ENCODE results near the gene ZAR1L. TPM values are rescaled to one million over a fixed set of nuclear protein-coding genes. Genes with fewer than 3 reads are reported as not detected.

ZAR1L gene
- total RNA-seq, 1 experiment from 2014 or later = not detected

- BruUV-seq (replicated peaks) = no TSS peak
- intact Hi-C loops (cut with micrococcal nuclease) = no loop called here
Observed at GRCh38 chr13:32340914-32341313, 25.8 kb upstream of the ZAR1L start.

GRCh38 chr13:32334671-32335070 lies 19.5 kb upstream of the ZAR1L start:
- Histone ChIP-seq H3F3A (ENCODE audit: low read length, unreplicated experiment) (no peaks in the 10 kb centered on the region), H2AFZ (ENCODE audit: low read length) (no peak overlapping the region), H3K36me3 (ENCODE audit: low read depth, low read length) (peaks cover 21% of the 10 kb centered on the region), H4K20me1 (ENCODE audit: low read length) (no peaks in the 10 kb centered on the region), H3K79me2 (ENCODE audit: low read length) (no peaks in the 10 kb centered on the region), H3K4me1 (ENCODE audit: insufficient read depth, low read length) (no peaks in the 10 kb centered on the region), H3K9me2 (replicated peaks; ENCODE audit: low read length) (no peaks in the 10 kb centered on the region), H3K9ac (ENCODE audit: low read length) (no peak overlapping the region), H3K4me3 (ENCODE audit: low read length) (no peak overlapping the region), H3K27me3 (ENCODE audit: low read length) (no peaks in the 10 kb centered on the region), H3K27ac (ENCODE audit: low read length) (no peak overlapping the region), H3K4me2 (ENCODE audit: low read length) (no peak overlapping the region), H3K9me3 (ENCODE audit: low read length) (no peaks in the 10 kb centered on the region)
- no peak for TF ChIP-seq EZH2phosphoT487 (IDR thresholded peaks at IDR 0.05; ENCODE audit: borderline replicate concordance, low read length)
- POLR2A ChIA-PET (ENCODE audit: unreplicated experiment) = no interaction called here
- CTCF ChIA-PET = no interaction called here
- intact Hi-C loops (cut with micrococcal nuclease) = no loop called here
- ATAC-seq (no peak), DNase-seq (no peak)
- no TSS peak for BruUV-seq (replicated peaks)

More at GRCh38 chr13:32340914-32341313, 25.8 kb upstream of the ZAR1L start:
- Histone ChIP-seq H3F3A (ENCODE audit: low read length, unreplicated experiment) (no peaks in the 10 kb centered on the region), H3K9ac (ENCODE audit: low read length) (no peak overlapping the region), H2AFZ (ENCODE audit: low read length) (no peak overlapping the region), H3K4me1 (ENCODE audit: insufficient read depth, low read length) (no peaks in the 10 kb centered on the region), H3K9me2 (replicated peaks; ENCODE audit: low read length) (no peaks in the 10 kb centered on the region), H3K36me3 (ENCODE audit: low read depth, low read length) (peaks cover 5% of the 10 kb centered on the region; the same call in 1 of the 2 replicates), H4K20me1 (ENCODE audit: low read length) (no peaks in the 10 kb centered on the region), H3K4me2 (ENCODE audit: low read length) (no peak overlapping the region), H3K79me2 (ENCODE audit: low read length) (no peaks in the 10 kb centered on the region), H3K4me3 (ENCODE audit: low read length) (no peak overlapping the region), H3K9me3 (ENCODE audit: low read length) (no peaks in the 10 kb centered on the region), H3K27me3 (ENCODE audit: low read length) (no peaks in the 10 kb centered on the region), H3K27ac (ENCODE audit: low read length) (no peak overlapping the region)
- ATAC-seq = no peak
- TF ChIP-seq EZH2 (IDR thresholded peaks at IDR 0.05; ENCODE audit: low read length, unreplicated experiment) = no peak
- no peak for TF ChIP-seq EZH2phosphoT487 (IDR thresholded peaks at IDR 0.05; ENCODE audit: borderline replicate concordance, low read length)
- no peak for TF ChIP-seq CTCF (conservative IDR thresholded peaks at IDR 0.05; ENCODE audit: low read depth, low read length)
- ChIA-PET CTCF (no interaction called here), POLR2A (ENCODE audit: unreplicated experiment) (no interaction called here)
- DNase-seq = no peak

GRCh38 chr13:32330441-32330840 lies 15.3 kb upstream of the ZAR1L start:
- no peak overlapping the region for H2AFZ ChIP-seq (ENCODE audit: low read length)
- intact Hi-C loops (cut with micrococcal nuclease) = no loop called here
- H4K20me1 ChIP-seq (ENCODE audit: low read length) = no peaks in the 10 kb centered on the region
- CTCF ChIA-PET = no interaction called here
- ATAC-seq (no peak), DNase-seq (no peak)
- H3K9me3 ChIP-seq (ENCODE audit: low read length) = no peaks in the 10 kb centered on the region
- POLR2A ChIA-PET (ENCODE audit: unreplicated experiment) = no interaction called here
- H3K27me3 ChIP-seq (ENCODE audit: low read length) = no peaks in the 10 kb centered on the region
- no peak overlapping the region for H3K27ac ChIP-seq (ENCODE audit: low read length)
- no peaks in the 10 kb centered on the region for H3K4me1 ChIP-seq (ENCODE audit: insufficient read depth, low read length)
- H3K79me2 ChIP-seq (ENCODE audit: low read length) = no peaks in the 10 kb centered on the region
- H3K4me3 ChIP-seq (ENCODE audit: low read length) = no peak overlapping the region
- TF ChIP-seq EZH2phosphoT487 (IDR thresholded peaks at IDR 0.05; ENCODE audit: borderline replicate concordance, low read length) (no peak), EZH2 (IDR thresholded peaks at IDR 0.05; ENCODE audit: low read length, unreplicated experiment) (no peak), CTCF (conservative IDR thresholded peaks at IDR 0.05; ENCODE audit: low read depth, low read length) (no peak)
- H3K9me2 ChIP-seq (replicated peaks; ENCODE audit: low read length) = no peaks in the 10 kb centered on the region
- no peaks in the 10 kb centered on the region for H3F3A ChIP-seq (ENCODE audit: low read length, unreplicated experiment)
- H3K9ac ChIP-seq (ENCODE audit: low read length) = no peak overlapping the region
- no TSS peak for BruUV-seq (replicated peaks)
- H3K4me2 ChIP-seq (ENCODE audit: low read length) = no peak overlapping the region
- H3K36me3 ChIP-seq (ENCODE audit: low read depth, low read length) = peaks cover 16% of the 10 kb centered on the region

All from PC-3 (cell line).